HG03558 (cell line): ENCODE results near the gene ACP4.
"Not testable (repeated sequence)": the region's sequence is repeated elsewhere in the genome, so short reads cannot be mapped to it uniquely, and the experiment has no call there.

Experiments used
- ATAC-seq: cut with Tn5 transposase; IDR thresholded peaks from one replicate; pipeline ENCODE4 v1.9.1; 2021; ENCODE audit warnings: moderate number of reproducible peaks; ENCODE audit not compliant: unreplicated experiment; ENCODE audit errors: extremely low read depth

ACP4 gene

GRCh38 chr19:50790396-50790795 lies at the start of gene ACP4:
Gene ACP4 (plus strand): TSS chr19:50790415. CDS start chr19:50790415, 0 bp downstream.
- ATAC-seq, result no peak

- ATAC-seq, result no peak
These were observed 48.9 kb upstream of the ACP4 start for GRCh38 chr19:50741179-50741933.

GRCh38 chr19:50743537-50743936 lies 46.7 kb upstream of the ACP4 start:
- ATAC-seq, result no peak

DNA sequence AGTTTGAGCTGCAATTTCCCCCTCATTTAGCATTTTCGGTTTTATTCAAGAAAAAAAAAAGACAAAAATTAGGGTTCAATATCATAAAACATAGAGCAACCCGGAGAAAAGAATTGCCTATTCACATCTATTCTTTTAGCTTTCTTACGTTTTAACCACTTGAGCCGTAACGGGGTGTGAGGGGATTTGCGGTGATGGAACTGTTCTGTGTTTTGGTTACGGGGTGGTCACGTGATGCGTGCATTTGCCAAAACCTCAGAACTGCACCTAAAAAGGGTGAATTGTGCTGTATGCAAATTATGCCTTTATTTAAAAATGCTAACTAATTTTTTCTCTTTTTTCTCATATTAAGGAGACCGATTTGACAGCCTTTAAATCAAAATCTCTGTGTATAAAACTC lies 45.0 kb upstream of the ACP4 start:
- no peak for ATAC-seq

DNA sequence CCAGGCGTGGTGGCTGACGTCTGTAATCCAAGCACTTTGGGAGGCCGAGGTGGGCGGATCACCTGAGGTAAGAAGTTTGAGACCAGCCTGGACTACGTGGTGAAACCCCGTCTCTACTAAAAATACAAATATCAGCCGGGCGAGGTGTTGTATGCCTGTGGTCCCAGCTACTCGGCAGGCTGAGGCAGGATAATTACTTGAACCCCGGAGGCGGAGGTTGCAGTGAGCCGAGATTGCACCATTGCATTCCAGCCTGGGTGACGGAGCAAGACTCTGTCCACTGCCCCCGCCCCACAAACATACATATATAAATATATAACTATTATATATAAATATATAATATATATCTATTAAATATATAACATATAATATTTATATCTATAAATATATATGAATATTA lies 43.1 kb upstream of the ACP4 start:
- not testable (repeated sequence) for ATAC-seq

DNA sequence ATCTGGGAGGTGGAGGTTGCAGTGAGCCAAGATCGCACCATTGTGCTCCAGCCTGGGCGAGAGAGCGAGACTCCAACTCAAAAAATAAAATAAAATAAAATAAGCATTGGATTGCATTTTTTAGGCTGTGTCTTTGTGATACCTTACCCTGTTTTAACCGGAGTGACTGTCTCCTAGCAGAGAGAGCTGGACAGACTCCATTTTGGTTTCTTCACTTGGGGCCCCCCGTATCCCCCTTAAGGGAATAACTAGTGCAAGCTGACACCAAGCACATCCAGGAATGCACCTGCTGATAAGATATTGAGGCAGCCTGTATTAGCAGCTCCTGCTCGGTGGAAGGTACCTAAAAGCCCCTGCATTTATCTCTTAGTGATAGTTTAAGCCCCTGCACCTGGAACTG lies 40.7 kb upstream of the ACP4 start:
- no peak for ATAC-seq

DNA sequence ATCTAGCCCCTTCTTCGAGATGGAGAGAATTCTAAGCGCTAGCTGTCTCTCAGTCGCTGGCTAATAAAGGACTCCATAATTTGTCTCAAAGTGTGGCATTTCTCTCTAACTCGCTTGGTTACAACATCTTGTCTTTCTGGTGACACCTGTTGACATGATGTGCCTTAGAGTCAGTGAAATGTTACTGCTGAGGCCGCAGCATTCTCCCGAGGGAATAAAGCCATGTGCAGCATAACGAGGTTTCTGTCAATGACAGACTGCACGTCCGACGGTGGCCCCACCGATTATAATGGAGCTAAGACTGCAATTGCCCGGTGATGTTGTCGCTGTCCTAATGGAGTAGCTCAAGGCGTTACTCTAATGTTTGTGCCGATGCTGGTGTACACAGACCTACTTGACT lies 40.2 kb upstream of the ACP4 start:
- ATAC-seq, result no peak

DNA sequence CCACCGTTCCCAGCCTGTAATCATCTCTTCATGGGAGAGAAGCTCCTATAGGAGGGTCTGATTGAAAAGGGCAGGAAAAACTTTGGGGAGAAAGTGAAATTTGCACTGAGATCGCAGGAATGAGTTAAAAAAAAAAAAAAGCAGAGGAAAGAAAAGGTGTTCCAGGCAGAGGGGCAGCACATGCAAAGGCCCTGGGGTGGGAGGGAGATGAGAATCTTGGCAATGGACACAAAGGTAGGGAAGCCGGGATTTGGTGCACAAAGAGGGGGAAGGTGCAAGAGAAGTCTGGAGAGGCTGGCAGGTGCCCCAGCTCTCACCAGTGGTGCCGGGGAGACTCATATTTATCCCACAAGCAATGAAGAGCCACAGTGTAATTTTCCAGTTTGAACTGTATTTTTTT lies 36.3 kb upstream of the ACP4 start:
- no peak for ATAC-seq

DNA sequence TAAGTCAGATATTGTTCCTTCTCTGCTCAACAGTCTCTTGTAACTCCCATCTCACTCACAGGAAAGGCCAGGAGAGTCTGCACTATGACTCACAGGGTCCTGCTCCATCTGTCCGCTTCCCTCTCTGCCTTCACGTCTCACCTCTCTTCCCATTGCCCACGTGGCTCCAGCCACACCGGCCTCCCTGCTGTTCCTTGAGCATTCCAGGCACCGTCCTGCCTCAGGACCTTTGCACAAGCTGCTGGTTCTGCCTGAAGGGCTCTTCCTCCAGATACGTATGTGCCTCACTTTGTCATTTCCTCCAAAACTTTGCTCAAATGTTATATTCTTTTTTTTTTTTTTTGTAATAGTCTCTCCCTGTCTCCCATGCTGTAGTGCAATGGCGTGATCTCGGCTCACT lies 34.0 kb upstream of the ACP4 start:
- ATAC-seq, result not testable (repeated sequence)

DNA sequence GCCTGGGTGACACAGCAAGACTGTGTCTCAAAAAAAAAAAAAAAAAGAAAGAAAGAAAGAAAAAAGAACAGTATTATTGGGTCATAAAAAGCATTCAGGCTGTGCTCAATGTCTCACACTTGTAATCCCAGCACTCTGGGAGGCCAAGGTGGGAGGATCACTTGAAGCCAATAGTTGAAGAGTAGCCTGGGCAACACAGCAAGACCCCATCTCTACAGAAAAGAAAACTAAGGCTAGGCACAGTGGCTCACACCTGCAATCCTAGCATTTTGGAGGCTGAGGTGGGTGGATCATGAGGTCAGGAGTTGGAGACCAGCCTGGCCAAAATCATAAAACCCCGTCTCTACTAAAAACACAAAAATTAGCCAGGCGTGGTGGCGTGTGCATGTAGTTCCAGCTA lies 32.6 kb upstream of the ACP4 start:
- ATAC-seq, result not testable (repeated sequence)

DNA sequence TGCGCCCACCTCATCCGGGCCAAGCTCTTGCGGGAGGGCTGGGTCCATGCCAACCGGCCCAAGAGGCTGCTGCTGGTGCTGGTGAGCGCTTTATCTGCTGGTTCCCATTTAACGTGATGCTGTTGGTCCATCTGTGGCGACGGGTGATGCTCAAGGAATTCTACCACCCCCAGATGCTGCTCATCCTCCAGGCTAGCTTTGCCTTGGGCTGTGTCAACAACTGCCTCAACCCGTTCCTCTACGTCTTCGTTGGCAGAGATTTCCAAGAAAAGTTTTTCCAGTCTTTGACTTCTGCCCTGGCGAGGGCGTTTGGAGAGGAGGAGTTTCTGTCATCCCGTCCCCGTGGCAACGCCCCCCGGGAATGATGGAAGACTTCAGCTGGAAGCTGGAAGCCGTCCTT lies 31.1 kb upstream of the ACP4 start:
- ATAC-seq, result not testable (repeated sequence)

DNA sequence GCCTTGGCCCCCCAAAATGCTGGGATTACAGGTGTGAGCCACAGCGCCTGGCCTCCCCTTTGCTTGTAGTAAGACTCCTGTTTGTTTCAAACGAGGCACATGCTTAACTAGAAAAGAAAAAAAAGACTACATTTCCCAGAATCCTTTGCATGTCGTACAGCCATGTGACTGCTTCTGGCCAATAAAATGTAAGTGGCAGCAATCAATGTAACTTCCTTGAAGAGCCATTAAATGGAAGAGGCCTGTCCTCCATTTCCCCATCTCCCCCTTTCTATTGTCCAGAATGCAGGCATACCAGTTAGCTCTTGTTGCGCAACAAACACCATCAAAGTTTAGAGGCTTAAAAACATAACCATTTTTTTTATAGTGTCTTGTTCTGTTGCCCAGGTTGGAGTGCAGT lies 30.3 kb upstream of the ACP4 start:
- no peak for ATAC-seq

GRCh38 chr19:50761501-50761900 lies 28.7 kb upstream of the ACP4 start:
- ATAC-seq, result not testable (repeated sequence)

GRCh38 chr19:50763521-50763920 lies 26.7 kb upstream of the ACP4 start:
- ATAC-seq, result not testable (repeated sequence)

DNA sequence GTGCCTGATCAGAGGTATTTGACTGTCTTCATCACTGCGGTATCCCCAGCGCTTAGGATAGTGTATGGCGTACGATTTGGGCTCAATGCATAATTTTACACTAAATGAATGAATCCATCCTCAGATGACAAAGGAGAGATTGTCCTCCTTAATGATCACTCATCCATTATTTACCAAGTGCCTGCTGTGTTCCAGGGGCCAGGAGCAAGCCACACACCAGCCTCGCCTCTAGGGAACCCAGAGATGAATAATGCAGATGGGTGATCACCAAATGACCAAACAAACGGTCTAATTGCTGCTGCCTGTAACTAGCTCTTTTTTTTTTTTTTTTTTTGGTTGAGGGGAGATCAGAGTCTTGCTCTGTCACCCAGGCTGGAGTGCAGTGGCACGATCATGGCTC lies 25.8 kb upstream of the ACP4 start:
- no peak for ATAC-seq

- ATAC-seq, result not testable (repeated sequence)
These were observed 23.5 kb upstream of the ACP4 start for GRCh38 chr19:50766746-50767145.

GRCh38 chr19:50767263-50767662 lies 23.0 kb upstream of the ACP4 start:
- not testable (repeated sequence) for ATAC-seq

- ATAC-seq, result no peak
These were observed 21.9 kb upstream of the ACP4 start for GRCh38 chr19:50768277-50768676.

GRCh38 chr19:50770164-50770563 lies 20.1 kb upstream of the ACP4 start, which contains the start of gene GPR32:
Gene GPR32 (plus strand): TSS chr19:50770464. CDS start chr19:50770601, 137 bp downstream.
- not testable (repeated sequence) for ATAC-seq

DNA sequence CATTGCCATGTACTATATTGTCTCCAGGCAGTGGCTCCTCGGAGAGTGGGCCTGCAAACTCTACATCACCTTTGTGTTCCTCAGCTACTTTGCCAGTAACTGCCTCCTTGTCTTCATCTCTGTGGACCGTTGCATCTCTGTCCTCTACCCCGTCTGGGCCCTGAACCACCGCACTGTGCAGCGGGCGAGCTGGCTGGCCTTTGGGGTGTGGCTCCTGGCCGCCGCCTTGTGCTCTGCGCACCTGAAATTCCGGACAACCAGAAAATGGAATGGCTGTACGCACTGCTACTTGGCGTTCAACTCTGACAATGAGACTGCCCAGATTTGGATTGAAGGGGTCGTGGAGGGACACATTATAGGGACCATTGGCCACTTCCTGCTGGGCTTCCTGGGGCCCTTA lies 19.3 kb upstream of the ACP4 start:
- no peak for ATAC-seq

GRCh38 chr19:50772476-50772875 lies 17.7 kb upstream of the ACP4 start:
- no peak for ATAC-seq

GRCh38 chr19:50772912-50773311 lies 17.3 kb upstream of the ACP4 start:
- ATAC-seq, result not testable (repeated sequence)
